ENCODE measurements around the gene SMARCAL1. TPM values are rescaled to one million over a fixed set of nuclear protein-coding genes. Genes with fewer than 3 reads are reported as not detected.

The SMARCAL1 gene
- total RNA-seq, 1 experiment from 2014 or later, result 26.4 TPM

GRCh38 chr2:216492597-216493333 is 80.5 kb downstream of the SMARCAL1 start:
- Histone ChIP-seq H3K36me3 (ENCODE audit: control insufficient read depth, insufficient read depth, low read length) (no peaks in the 10 kb centered on the region), H3K4me1 (ENCODE audit: control insufficient read depth, insufficient read depth, low read length) (no peaks in the 10 kb centered on the region), H3K27ac (ENCODE audit: low read length) (no peak overlapping the region), H3K9me3 (ENCODE audit: control insufficient read depth, insufficient read depth, low read depth, low read length) (no peaks in the 10 kb centered on the region), H3K4me3 (ENCODE audit: low read depth in 2 of 2, low read length in 2 of 2) (no peak overlapping the region), H3K27me3 (ENCODE audit: control insufficient read depth, insufficient read depth, low read length) (no peaks in the 10 kb centered on the region)
- intact Hi-C loops (cut with micrococcal nuclease; ENCODE audit: unreplicated experiment) (no loop called here), in situ Hi-C loops (cut with HindIII; ENCODE audit: low pct_unique_long_range_greater_than_20kb, low sequenced_read_pairs) (no loop called here)
- TF ChIP-seq POLR2AphosphoS5 (IDR thresholded peaks at IDR 0.05; ENCODE audit: low read depth, low read length), result no peak
- TF ChIP-seq, protein P1, sequence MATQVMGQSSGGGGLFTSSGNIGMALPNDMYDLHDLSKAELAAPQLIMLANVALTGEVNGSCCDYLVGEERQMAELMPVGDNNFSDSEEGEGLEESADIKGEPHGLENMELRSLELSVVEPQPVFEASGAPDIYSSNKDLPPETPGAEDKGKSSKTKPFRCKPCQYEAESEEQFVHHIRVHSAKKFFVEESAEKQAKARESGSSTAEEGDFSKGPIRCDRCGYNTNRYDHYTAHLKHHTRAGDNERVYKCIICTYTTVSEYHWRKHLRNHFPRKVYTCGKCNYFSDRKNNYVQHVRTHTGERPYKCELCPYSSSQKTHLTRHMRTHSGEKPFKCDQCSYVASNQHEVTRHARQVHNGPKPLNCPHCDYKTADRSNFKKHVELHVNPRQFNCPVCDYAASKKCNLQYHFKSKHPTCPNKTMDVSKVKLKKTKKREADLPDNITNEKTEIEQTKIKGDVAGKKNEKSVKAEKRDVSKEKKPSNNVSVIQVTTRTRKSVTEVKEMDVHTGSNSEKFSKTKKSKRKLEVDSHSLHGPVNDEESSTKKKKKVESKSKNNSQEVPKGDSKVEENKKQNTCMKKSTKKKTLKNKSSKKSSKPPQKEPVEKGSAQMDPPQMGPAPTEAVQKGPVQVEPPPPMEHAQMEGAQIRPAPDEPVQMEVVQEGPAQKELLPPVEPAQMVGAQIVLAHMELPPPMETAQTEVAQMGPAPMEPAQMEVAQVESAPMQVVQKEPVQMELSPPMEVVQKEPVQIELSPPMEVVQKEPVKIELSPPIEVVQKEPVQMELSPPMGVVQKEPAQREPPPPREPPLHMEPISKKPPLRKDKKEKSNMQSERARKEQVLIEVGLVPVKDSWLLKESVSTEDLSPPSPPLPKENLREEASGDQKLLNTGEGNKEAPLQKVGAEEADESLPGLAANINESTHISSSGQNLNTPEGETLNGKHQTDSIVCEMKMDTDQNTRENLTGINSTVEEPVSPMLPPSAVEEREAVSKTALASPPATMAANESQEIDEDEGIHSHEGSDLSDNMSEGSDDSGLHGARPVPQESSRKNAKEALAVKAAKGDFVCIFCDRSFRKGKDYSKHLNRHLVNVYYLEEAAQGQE (IDR thresholded peaks at IDR 0.05; ENCODE audit: insufficient read depth in 1 of 2, low read depth in 2 of 2, low read length in 1 of 2), result no peak
- TF ChIP-seq SIN3A (IDR thresholded peaks at IDR 0.05; ENCODE audit: borderline replicate concordance, insufficient read depth, low read depth, low read length), result no peak
- no peak for TF ChIP-seq TCF7L2 (IDR thresholded peaks at IDR 0.05; ENCODE audit: low read depth, low read length)
- TF ChIP-seq, protein P2, sequence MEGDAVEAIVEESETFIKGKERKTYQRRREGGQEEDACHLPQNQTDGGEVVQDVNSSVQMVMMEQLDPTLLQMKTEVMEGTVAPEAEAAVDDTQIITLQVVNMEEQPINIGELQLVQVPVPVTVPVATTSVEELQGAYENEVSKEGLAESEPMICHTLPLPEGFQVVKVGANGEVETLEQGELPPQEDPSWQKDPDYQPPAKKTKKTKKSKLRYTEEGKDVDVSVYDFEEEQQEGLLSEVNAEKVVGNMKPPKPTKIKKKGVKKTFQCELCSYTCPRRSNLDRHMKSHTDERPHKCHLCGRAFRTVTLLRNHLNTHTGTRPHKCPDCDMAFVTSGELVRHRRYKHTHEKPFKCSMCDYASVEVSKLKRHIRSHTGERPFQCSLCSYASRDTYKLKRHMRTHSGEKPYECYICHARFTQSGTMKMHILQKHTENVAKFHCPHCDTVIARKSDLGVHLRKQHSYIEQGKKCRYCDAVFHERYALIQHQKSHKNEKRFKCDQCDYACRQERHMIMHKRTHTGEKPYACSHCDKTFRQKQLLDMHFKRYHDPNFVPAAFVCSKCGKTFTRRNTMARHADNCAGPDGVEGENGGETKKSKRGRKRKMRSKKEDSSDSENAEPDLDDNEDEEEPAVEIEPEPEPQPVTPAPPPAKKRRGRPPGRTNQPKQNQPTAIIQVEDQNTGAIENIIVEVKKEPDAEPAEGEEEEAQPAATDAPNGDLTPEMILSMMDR (IDR thresholded peaks at IDR 0.05), result no peak
- ChIA-PET CTCF (no interaction called here), POLR2A (no interaction called here)
- no peak for DNase-seq (ENCODE audit: low read depth, low spot score)
- ATAC-seq, result peak; percentile 52; the same call in 1 of the 2 replicates
- no TSS peak for BruUV-seq (replicated peaks)

GRCh38 chr2:216493334-216493685 is 81.0 kb downstream of the SMARCAL1 start:
- Histone ChIP-seq H3K27me3 (ENCODE audit: control insufficient read depth, insufficient read depth, low read length) (no peaks in the 10 kb centered on the region), H3K27ac (ENCODE audit: low read length) (no peak overlapping the region), H3K4me3 (ENCODE audit: low read depth in 2 of 2, low read length in 2 of 2) (no peak overlapping the region), H3K9me3 (ENCODE audit: control insufficient read depth, insufficient read depth, low read depth, low read length) (no peaks in the 10 kb centered on the region), H3K36me3 (ENCODE audit: control insufficient read depth, insufficient read depth, low read length) (no peaks in the 10 kb centered on the region), H3K4me1 (ENCODE audit: control insufficient read depth, insufficient read depth, low read length) (no peaks in the 10 kb centered on the region)
- no peak for DNase-seq (ENCODE audit: low read depth, low spot score)
- no peak for TF ChIP-seq TCF7L2 (IDR thresholded peaks at IDR 0.05; ENCODE audit: low read depth, low read length)
- no peak for TF ChIP-seq SIN3A (IDR thresholded peaks at IDR 0.05; ENCODE audit: borderline replicate concordance, insufficient read depth, low read depth, low read length)
- TF ChIP-seq, protein P2 (IDR thresholded peaks at IDR 0.05), result no peak
- no peak for TF ChIP-seq POLR2AphosphoS5 (IDR thresholded peaks at IDR 0.05; ENCODE audit: low read depth, low read length)
- TF ChIP-seq, protein P1 (IDR thresholded peaks at IDR 0.05; ENCODE audit: insufficient read depth in 1 of 2, low read depth in 2 of 2, low read length in 1 of 2), result no peak
- CTCF ChIA-PET, result no interaction called here
- in situ Hi-C loops (cut with HindIII; ENCODE audit: low pct_unique_long_range_greater_than_20kb, low sequenced_read_pairs), result no loop called here
- ATAC-seq, result no peak
- POLR2A ChIA-PET, result no interaction called here
- no TSS peak for BruUV-seq (replicated peaks)
- intact Hi-C loops (cut with micrococcal nuclease; ENCODE audit: unreplicated experiment), result no loop called here
